Stimulated activated CD8-positive, alpha-beta memory T cell treated with anti-CD3 and anti-CD28 coated beads, Interleukin-7, amount 100 ng/mL, for 48 hours (primary cell): Measurements from ENCODE around the gene KIFC3.
"Not testable (repeated sequence)": the region's sequence is repeated elsewhere in the genome, so short reads cannot be mapped to it uniquely, and the experiment has no call there.

Experiments
- DNase-seq, 2 donors: peaks; one replicate each; pipeline ENCODE4 v3.0.0-alpha.2; 2020; ENCODE audit warnings: low read depth in 1 of 2; ENCODE audit errors: extremely low read depth in 1 of 2

The KIFC3 gene

DNA sequence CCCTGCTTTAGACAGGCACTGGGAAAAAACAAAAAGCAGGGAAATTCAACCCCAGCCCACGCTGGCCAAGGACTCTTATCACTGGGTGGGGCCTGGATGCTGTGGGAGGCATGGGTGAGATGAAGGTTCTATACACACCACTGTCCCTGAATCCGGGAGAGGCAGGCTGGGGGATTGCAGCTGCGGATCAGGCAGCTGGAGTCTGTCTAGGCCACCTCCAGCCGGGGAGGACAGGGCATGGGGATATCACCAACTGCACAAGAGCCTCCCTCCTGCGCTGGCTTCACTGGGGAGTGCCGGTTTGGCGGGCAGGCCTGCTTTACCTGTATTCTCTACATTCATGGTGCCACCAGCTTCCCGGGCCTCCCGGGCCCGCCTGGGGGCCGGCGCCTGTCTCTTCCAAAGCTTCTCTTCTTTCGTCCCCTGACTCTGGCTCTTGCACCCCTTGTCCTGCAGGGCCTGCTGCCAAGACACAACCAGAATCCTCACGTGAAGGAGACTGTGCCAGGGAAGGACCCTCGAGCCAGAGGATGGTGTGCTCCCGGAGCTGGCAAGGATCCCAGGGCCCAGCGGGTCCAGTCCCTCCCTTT lies 13.9 kb downstream of the KIFC3 start:
- DNase-seq, result no peak

DNA sequence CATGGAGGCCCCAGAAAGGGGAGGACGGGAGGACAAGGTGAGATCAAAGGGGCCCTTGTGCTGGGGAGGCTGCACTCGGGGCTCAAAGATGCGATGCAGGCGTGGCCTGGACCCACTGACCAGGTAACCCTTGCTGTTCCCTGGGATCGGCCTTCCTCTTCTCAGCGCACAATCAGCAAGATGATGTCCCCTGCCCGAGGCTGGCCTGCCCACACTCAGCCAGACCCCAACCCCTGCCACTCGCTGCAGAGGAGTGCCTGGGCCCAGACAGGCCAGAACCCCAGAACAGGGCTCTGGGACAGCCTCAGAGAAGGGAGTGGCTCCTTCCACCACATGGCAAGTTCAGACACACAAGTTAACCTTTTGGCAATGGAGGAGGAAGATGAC lies 14.8 kb downstream of the KIFC3 start:
- DNase-seq, result no peak

- no peak for DNase-seq
Observed at GRCh38 chr16:57786632-57787518, 15.4 kb downstream of the KIFC3 start.

GRCh38 chr16:57785924-57786323 lies 16.4 kb downstream of the KIFC3 start:
- no peak for DNase-seq

DNA sequence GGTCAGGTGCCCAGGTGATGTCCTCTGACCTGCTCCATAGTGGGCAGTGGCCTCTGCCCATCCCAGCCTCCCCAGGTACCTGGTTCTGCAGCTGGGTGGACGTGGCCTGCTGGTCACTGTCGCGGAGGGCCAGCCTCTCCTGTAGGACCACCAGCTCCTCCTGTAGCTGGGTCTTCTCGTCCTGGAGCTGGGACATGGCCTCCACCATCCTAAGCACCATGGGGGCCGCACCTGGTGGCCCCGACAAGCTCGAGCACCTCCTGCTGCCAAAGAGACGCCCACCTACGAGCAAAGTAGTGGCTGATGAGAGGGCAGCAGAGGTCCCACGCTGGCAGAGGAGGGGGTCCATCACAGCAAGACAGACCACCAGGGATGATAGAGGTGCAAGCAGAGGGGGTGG lies 16.9 kb downstream of the KIFC3 start:
- DNase-seq, result no peak

GRCh38 chr16:57784334-57784733 lies 18.0 kb downstream of the KIFC3 start:
- no peak for DNase-seq

GRCh38 chr16:57783883-57784282 lies 18.4 kb downstream of the KIFC3 start:
- no peak for DNase-seq

- DNase-seq, result no peak
Observed at GRCh38 chr16:57783116-57783515, 19.2 kb downstream of the KIFC3 start.

GRCh38 chr16:57782607-57783055 lies 19.7 kb downstream of the KIFC3 start:
- DNase-seq, result not testable (repeated sequence)

DNA sequence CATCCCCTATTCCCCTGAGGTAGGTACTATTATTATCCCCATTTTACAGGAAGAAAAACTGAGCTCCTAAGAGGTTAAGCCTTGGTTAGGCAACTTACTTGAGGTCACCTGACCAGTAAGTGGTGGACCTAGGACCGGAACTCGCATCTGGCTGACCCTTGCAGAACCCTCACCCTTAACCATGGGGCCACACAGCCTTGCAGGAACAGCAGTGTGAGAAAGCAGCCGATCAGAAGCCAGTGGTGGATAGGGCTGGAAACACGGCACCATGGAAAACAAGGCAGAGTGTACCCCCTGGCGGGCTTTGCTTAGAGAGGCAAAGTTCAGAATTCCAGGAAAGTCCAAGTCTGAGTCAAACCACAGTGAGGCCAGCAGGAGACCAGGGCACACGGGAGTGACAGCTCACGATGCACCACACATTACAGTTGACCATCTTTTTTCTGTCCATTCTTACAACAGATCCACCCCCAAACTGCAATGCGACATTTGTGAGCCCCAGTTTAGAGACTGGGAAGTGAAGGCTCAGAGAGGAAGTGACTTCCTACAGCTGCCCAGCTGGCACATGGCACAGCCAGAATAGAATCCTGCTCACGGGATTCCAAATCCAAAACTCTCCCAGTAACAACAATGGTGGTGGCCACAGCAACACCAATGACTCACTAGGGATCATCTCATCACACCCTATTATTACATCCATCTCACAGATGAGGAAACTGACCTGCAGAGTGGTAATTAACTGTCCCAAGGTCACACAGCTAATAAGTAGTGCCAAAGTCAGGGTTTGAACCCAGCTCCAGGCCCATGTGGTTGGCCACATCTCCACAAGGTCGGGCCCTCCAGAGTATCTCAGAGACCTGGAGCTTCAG lies 20.3 kb downstream of the KIFC3 start:
- no peak for DNase-seq

- no peak for DNase-seq
Observed at GRCh38 chr16:57781349-57781740, 20.9 kb downstream of the KIFC3 start.

DNA sequence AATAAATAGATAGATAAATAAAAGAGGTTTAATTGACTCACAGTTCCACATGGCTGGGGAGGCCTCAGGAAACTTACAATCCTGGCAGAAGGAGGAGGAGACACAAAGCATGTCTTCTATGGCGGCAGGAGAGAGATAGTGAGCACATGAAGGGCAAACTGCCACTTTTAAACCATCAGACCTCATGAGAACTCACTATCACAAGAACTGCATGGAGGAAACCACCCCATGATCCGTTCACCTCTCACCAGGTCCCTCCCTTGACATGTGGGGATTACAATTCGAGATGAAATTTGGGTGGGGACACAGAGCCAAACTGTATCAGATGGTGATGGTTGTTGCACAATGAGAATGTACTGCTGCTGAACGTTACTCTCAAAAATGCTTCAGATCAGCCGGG lies 22.5 kb downstream of the KIFC3 start:
- DNase-seq, result not testable (repeated sequence)

- no peak for DNase-seq
Observed at GRCh38 chr16:57778658-57779057, 23.6 kb downstream of the KIFC3 start.

DNA sequence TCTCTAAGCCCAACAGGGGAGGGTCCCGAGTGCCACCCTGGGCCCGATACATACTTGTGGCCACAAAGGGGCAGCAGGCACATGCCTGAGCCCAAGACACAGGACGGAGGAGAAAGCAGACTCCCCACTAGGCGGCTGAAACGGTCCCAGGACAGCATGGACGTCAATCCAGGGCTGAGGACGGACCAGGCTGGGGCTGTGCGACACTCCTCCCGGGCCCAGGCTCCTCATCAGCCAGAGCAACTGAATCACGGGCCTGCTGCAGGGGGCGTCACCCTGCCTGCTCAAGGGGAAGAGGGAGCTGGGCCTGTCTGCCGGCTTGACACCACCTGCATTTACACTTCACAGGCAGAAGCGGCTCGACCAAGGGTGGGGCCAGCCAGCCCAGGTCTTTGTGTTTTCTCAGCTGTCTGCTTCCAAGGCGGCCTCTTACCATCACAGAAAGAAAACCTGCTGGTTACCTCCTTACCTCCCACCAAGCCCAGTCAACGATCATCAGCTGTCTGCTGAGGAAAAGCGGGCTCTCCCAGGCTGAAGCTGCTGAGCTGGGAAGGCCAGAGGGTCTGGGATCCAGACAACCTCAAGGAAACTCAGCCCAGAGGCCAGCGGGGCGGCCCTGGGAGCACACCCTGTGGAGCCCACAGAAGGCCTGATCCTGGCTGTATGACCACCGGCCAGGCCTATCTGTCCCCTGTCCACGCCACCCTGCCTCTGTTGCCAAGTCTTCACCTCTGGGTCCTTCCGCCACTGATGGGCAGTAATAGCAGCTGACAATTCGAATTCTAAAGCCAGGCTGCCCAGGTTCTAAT lies 26.4 kb downstream of the KIFC3 start:
- no peak for DNase-seq

GRCh38 chr16:57774705-57775285 lies 27.5 kb downstream of the KIFC3 start:
- DNase-seq, result no peak

- no peak for DNase-seq
Observed at GRCh38 chr16:57773655-57774295, 28.5 kb downstream of the KIFC3 start.

DNA sequence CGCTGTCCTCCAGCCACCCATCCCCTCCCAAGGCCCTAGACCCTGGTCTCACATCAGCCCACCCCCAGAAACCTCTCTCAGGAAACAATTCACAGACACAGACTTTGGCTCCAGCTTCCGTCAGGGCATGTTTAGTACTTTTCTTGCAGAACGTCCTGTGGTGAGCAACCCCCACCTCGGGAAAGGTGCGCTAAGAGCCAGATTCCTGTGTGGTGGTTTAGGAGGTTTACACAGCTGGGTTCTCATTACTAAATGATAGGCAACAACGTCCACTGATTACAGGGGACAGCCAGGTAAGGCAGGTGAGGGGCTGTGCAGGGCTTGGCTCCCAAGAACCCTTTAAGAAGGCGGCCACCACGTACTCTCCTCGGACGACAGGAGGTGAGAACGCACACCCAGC lies 29.3 kb downstream of the KIFC3 start:
- no peak for DNase-seq

DNA sequence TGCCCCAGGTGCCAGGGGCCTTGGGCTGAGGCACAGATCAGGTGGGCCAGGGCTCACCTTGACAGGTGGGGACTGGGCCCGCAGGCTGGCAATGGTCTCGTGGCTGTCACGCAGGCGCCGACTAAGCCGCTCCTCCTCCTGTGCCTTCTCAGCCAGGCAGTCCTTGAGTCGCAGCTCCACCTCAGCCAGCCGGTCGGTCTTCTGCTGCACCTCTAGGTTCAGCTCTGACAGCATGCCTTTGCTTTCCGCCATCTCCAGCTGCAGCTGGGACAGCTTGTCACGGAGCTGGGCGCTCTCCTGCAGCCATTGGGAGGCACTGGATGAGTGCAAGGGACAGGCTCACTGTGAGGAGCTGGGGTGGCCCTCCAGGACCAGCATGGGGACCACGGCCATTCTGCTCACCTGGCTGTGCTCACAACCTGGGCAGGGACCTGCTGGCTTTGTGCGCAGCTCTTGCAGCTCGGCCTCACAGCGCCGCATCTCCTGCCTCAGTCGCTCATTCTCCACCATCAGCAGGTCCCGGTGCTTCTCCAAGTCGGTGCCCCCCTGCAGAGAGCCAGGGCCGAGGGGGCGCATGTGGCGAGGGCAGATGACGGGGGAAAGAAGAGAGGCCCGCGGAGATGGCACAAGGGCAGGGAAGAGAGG lies 31.0 kb downstream of the KIFC3 start:
- no peak for DNase-seq

- no peak for DNase-seq
Observed at GRCh38 chr16:57770361-57770760, 31.9 kb downstream of the KIFC3 start.
